Testis (tissue), 2 donors: Measurements from ENCODE around the gene PEAR1.

Experiments
- POLR2A ChIP-seq: fragments of 450-650 bp; IDR thresholded peaks from one replicate; pipeline ENCODE4 v1.6.1; 2017; ENCODE audit warnings: antibody characterized with exemption, mild to moderate bottlenecking, moderate library complexity
- TF ChIP-seq, protein P1 (sequence below), 3 experiments: fragments of 450-650 bp in 2 of 3; fragments of 200-600 bp in 1 of 3; sonication (generic) in 1 of 3; IDR thresholded peaks; one replicate each; pipeline ENCODE4 v1.5.1; 2016 to 2019; ENCODE audit warnings: antibody characterized with exemption in 3 of 3, mild to moderate bottlenecking in 2 of 3, moderate library complexity in 1 of 3

GRCh38 chr1:156912861-156913808 is 19.6 kb downstream of the PEAR1 start:
- TF ChIP-seq, protein P1, sequence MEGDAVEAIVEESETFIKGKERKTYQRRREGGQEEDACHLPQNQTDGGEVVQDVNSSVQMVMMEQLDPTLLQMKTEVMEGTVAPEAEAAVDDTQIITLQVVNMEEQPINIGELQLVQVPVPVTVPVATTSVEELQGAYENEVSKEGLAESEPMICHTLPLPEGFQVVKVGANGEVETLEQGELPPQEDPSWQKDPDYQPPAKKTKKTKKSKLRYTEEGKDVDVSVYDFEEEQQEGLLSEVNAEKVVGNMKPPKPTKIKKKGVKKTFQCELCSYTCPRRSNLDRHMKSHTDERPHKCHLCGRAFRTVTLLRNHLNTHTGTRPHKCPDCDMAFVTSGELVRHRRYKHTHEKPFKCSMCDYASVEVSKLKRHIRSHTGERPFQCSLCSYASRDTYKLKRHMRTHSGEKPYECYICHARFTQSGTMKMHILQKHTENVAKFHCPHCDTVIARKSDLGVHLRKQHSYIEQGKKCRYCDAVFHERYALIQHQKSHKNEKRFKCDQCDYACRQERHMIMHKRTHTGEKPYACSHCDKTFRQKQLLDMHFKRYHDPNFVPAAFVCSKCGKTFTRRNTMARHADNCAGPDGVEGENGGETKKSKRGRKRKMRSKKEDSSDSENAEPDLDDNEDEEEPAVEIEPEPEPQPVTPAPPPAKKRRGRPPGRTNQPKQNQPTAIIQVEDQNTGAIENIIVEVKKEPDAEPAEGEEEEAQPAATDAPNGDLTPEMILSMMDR (IDR thresholded peaks at IDR 0.05): no peak
- TF ChIP-seq POLR2A: no peak
